Stimulated activated CD8-positive, alpha-beta memory T cell treated with anti-CD3 and anti-CD28 coated beads, Interleukin-15, amount 100 ng/mL, for 1 hour (primary cell): ENCODE data around the gene SUCLG2.

Experiments
- DNase-seq: peaks from one replicate; pipeline ENCODE4 v3.0.0-alpha.2; 2020; ENCODE audit warnings: low read depth

The SUCLG2 gene

GRCh38 chr3:67648701-67649100 is 5.7 kb downstream of the SUCLG2 start:
- DNase-seq: no peak

GRCh38 chr3:67648229-67648628 is 6.2 kb downstream of the SUCLG2 start:
- DNase-seq: no peak

GRCh38 chr3:67647390-67647878 is 7.0 kb downstream of the SUCLG2 start:
- no peak for DNase-seq

- no peak for DNase-seq
Measured at GRCh38 chr3:67646586-67647234, 7.7 kb downstream of the SUCLG2 start.

- no peak for DNase-seq
Measured at GRCh38 chr3:67644827-67645226, 9.6 kb downstream of the SUCLG2 start.

DNA sequence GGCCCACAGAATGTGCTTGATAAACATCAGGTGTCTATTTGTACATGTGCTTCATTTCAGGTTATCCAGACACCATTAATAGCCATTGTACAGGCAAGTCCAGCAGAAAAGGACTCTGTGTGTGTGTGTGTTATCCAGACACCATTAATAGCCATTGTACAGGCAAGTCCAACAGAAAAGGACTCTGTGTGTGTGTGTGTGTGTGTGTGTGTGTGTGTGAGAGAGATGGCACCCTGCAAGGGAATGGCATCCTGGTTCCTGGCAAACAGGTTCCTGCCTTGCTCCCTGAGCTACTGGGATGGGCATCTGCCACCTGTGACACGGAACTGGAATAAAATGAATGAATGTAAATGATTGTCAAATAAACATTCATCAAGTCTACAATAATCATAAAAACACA is 11.7 kb downstream of the SUCLG2 start:
- DNase-seq: no peak

- no peak for DNase-seq
Measured at GRCh38 chr3:67642190-67642589, 12.2 kb downstream of the SUCLG2 start.

DNA sequence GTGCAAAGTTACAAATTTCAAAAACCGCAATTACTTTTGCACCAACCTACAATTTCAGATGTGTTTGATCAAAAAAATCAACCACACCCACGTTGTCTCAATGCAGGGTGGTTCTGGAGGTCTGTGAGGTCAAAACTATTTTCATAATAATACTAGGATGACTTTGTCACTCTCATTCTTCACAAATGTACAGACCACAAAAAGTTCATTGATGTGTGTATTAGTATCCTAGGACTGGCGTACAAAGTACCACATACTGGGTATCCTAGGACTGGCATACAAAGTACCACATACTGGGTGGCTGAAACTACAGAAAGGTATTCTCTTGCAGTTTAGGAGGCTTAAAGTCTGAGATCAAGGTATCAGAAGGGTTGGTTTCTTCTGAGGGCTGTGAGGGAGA is 13.0 kb downstream of the SUCLG2 start:
- DNase-seq: no peak

- no peak for DNase-seq
Measured at GRCh38 chr3:67640023-67640660, 14.3 kb downstream of the SUCLG2 start.

DNA sequence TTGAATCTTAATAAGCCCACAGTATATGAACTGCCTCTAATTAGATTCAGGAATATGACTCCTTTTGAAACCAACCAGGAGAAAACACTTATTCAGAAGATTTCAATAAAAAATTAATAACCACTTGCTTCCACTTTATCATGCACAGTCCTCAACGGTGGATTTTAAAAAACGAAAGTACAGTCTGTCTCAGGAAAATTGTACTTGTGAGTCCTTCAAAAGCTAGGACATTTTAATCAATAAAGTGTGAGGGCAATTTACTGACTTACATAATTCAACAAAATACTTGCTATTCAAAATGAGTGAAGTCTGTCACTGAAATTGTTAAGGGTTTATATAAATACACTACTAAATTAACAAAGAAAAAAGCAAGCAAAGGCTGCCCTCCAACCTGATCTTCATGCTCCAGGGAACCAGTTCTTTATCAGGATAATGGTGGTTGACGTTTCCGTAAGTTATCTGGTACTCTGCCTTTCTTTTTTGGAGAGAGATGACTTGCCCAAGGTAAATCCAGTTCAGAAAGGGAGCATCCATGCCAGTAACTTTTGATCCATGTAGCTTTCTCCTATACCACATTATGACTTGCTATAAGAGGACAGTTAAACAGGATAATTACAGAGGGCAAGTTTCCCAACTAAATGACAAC is 17.0 kb downstream of the SUCLG2 start:
- no peak for DNase-seq

DNA sequence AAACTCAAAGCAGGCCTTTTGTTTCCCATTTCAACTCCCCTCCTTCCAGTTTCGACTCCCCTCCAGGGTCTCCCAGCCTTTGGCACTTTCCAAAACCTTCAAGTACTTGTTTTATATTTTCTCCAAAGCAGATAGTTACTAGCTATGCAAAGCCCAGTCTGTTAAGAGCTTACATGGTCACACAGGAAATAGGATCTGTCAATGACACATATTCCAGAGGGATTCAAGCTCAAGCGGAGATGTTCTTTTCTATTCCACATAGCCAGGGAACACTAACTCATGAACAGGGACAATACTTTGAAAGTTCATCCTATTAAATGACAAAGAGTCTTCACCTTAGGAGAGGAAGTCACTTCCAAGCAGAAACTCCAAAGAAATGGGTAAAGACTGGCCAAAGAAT is 18.6 kb downstream of the SUCLG2 start:
- no peak for DNase-seq

DNA sequence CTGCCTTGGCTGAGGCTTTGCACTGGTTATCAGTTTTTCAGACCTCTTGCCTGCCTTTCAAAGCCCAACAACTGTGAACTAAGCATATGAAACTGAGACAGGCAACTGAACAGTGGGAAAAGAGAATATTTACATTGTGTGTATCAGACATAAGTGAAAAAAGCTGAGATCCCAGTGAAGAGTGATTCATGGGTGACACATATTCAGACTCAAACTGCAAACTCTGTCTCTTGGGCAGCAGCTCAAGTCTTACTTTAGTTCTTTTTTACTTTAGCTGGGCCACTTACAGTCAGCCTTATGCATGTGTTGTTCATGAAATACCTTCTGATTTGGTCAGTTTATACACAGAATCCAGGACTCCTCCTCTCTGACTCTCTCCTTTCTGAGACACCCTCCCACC is 19.2 kb downstream of the SUCLG2 start:
- no peak for DNase-seq

- no peak for DNase-seq
Measured at GRCh38 chr3:67630666-67631362, 23.6 kb downstream of the SUCLG2 start.

DNA sequence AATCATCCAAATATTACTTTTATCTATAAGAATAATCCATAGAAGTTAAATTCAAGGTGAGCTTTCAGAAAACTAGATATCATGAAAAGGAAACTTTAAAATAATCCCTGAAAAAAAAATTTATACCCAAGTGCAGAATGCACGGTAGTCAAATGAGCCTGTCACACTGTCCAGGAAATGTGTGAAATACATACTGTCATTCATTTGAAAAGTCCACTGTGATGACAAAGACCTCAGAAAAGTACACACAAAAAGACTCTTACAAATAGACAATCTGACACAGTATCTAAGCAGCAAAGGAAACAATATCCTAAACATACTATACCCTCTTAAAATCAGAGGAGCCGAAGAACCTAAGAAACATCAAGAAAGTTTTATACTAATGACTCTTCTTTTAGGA is 29.7 kb downstream of the SUCLG2 start:
- DNase-seq: no peak

DNA sequence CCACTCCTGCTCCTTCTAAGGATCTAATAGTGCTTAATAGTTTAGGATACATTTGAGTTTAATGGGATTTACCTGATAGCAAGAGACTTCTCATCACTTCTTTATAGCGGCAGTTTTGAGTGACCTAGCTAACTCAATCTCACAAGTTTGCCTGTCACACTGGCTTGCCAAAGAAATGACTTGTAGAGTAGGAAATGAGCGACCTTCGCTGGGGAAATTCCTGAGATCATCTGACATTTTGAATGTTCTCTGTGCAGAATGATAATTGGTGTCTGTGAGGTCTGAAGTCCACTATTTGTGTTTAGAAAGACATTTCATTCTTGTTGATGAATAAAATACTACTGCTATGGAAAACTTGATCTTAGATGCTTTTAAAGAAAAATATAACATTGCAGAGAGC is 30.3 kb downstream of the SUCLG2 start:
- no peak for DNase-seq

DNA sequence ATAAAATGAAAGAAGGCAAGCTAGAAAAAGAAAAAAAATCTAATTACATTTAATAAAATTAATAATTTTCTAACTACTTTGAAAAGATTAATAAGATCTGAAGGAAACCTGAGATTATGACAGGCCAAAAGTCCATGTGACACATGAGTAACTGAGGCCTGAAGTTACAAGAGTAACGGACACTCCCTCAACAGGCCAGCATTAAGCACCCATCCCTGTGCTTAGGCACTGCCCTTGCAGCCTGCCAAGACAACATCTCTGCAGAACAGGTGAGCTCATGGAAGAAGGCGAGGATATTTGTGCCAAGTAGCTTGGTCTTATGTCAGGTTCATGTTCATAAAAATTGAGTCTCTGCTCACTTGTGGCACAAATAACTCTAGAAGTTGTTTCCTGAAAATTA is 31.8 kb downstream of the SUCLG2 start:
- no peak for DNase-seq

DNA sequence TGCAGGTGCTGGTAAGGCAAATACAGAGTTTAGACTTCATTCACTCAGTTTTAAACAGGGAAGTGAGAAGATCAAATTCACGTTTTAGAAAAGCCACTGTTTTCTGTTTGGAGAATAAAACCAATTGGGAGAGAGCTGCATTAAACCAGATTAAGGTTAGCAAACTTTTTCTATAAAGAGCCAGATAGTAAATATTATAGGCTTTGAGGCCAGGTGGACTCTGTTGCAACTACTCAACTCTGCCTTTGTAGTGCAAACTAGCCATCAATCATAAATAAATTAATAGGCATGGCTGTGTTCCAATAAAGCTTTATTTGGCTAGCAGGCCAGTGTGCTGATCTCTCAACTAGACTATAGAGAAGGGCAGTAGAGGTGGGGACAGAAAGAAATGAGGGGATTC is 33.5 kb downstream of the SUCLG2 start:
- DNase-seq: no peak

GRCh38 chr3:67619991-67620390 is 34.4 kb downstream of the SUCLG2 start:
- no peak for DNase-seq

GRCh38 chr3:67617518-67617917 is 36.9 kb downstream of the SUCLG2 start:
- no peak for DNase-seq

GRCh38 chr3:67616046-67616445 is 38.4 kb downstream of the SUCLG2 start:
- no peak for DNase-seq

- DNase-seq: no peak
Measured at GRCh38 chr3:67614195-67614594, 40.2 kb downstream of the SUCLG2 start.

DNA sequence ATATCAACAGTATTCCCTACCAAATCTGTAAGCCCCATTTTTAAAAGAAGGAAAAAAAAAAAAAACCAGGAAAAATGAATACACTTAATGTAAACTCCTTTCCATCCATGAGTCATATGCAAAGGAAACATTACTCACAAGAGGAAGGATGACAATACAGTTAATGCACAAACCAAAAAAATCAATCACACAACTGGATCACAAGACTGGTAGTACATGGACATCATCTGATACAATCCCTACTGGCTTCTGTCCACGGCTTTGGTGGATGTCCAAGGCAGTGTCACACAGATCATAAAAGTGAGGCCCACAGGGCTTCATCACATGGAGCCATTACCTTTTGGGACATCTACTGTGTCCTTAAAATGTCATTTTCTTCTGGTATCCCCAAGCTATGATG is 44.0 kb downstream of the SUCLG2 start:
- no peak for DNase-seq

- no peak for DNase-seq
Measured at GRCh38 chr3:67609709-67610108, 44.7 kb downstream of the SUCLG2 start.
